Amygdala (tissue), 56 donors: Measurements from ENCODE around the gene TBC1D8B.
"Not testable (repeated sequence)": the region's sequence is repeated elsewhere in the genome, so short reads cannot be mapped to it uniquely, and the experiment has no call there.

Source experiments
- DNase-seq, 56 donors: peaks; one replicate each; lab custom pipeline; 2025; lab: John Stamatoyannopoulos, UW

The TBC1D8B gene

GRCh38 chrX:106802388-106803275 lies at the start of gene TBC1D8B:
Gene TBC1D8B, plus strand, starts transcription at chrX:106802673. Its CDS starts 181 bp downstream, at chrX:106802854.
- DNase-seq, result peak in 54 of 56 donors; percentile 1 to 86 (median 56)

GRCh38 chrX:106769288-106769687 lies 33.2 kb upstream of the TBC1D8B start:
- not testable (repeated sequence) for DNase-seq

GRCh38 chrX:106774981-106775380 lies 27.5 kb upstream of the TBC1D8B start:
- no peak for DNase-seq

GRCh38 chrX:106780264-106780663 lies 22.2 kb upstream of the TBC1D8B start:
- DNase-seq, result no peak

- no peak for DNase-seq
Measured at GRCh38 chrX:106780664-106781377, 21.7 kb upstream of the TBC1D8B start.

- DNase-seq, result no peak
Measured at GRCh38 chrX:106783716-106784115, 18.8 kb upstream of the TBC1D8B start.

GRCh38 chrX:106791495-106791894 lies 11.0 kb upstream of the TBC1D8B start:
- DNase-seq, result no peak

GRCh38 chrX:106802063-106802387 lies 448 bp upstream of the TBC1D8B start:
- no peak for DNase-seq

- DNase-seq, result no peak
Measured at GRCh38 chrX:106811131-106811910, 8.8 kb downstream of the TBC1D8B start.

- DNase-seq, result not testable (repeated sequence)
Measured at GRCh38 chrX:106812930-106813329, 10.5 kb downstream of the TBC1D8B start.

GRCh38 chrX:106814093-106814492 lies 11.6 kb downstream of the TBC1D8B start:
- not testable (repeated sequence) for DNase-seq

- DNase-seq, result no peak
Measured at GRCh38 chrX:106862972-106863688, 60.7 kb downstream of the TBC1D8B start.

- no peak for DNase-seq
Measured at GRCh38 chrX:106863697-106864096, 61.2 kb downstream of the TBC1D8B start.

- DNase-seq, result not testable (repeated sequence)
Measured at GRCh38 chrX:106872796-106873195, 70.3 kb downstream of the TBC1D8B start.

GRCh38 chrX:106874075-106874474 lies 71.6 kb downstream of the TBC1D8B start:
- no peak for DNase-seq

GRCh38 chrX:106875151-106875550 lies 72.7 kb downstream of the TBC1D8B start:
- no peak for DNase-seq

- DNase-seq, result no peak
Measured at GRCh38 chrX:106889468-106889867, 87.0 kb downstream of the TBC1D8B start.

GRCh38 chrX:106891762-106892460 lies 89.4 kb downstream of the TBC1D8B start:
- peak in 4 of 56 donors; percentile 0 to 3 (median 2) for DNase-seq

GRCh38 chrX:106894392-106894909 lies 92.0 kb downstream of the TBC1D8B start:
- peak in 44 of 56 donors; percentile 1 to 68 (median 15) for DNase-seq
